Measurements from ENCODE around the gene COL6A1. TPM values are rescaled to one million over a fixed set of nuclear protein-coding genes. Genes with fewer than 3 reads are reported as not detected.

Gene COL6A1
- total RNA-seq, 1 experiment from 2014 or later: 87.5 TPM

GRCh38 chr21:46051379-46051770, 69.8 kb downstream of the COL6A1 start (continued):
- no peak for TF ChIP-seq POLR2A (IDR thresholded peaks at IDR 0.05; ENCODE audit: borderline replicate concordance, extremely low read depth, insufficient read depth, insufficient read length)
- no peak for TF ChIP-seq CEBPB (IDR thresholded peaks at IDR 0.05; ENCODE audit: low read depth)
- TF ChIP-seq YY1 (IDR thresholded peaks at IDR 0.05; ENCODE audit: extremely low read depth, insufficient replicate concordance, low read depth, low read length): no peak
- no peak for TF ChIP-seq EGR1 (IDR thresholded peaks at IDR 0.05; ENCODE audit: low read depth)
- no peak for TF ChIP-seq TCF7L2 (IDR thresholded peaks at IDR 0.05; ENCODE audit: borderline replicate concordance, extremely low read depth, insufficient read depth, insufficient read length)

DNA sequence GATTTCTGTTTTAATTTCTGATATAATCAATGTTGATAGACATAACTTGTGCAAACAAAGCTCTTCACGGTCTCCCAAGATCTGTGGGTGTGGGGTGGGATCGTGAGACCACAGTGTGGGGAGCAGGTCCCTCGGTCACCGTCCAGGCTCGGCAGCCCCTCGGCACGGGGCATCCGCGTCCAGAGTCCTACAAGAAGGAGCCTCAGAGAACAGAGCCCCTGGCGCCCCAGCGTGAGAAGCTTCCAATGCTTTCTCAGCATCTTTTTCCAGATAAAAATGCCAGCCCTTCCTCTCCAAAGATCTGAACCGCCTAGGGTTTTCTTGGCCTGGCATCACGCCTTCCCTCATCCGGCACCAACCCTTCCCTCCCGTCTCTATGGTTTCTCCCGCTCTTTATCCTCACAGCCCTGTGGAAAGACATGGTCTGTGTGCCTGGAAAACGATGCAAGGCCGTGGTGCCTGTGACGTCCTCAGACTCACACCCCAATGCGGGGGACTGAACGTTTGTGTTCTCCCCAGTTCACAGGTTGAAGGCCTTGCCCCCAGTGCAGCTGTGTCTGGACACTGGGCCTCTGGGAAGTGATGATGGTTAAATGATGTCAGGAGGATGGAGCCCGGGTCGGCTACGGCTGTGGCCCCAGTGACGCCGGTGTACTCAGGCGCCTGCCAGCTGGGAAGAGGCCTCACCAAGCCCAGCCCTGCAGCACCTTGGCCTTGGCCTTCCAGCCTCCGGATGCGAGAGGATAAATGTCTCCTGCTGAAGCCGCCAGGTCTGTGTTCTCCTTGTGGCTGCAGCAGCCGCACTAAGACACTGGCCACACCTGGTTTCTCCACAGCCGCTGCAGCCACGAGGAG, 70.5 kb downstream of the COL6A1 start:
- Histone ChIP-seq H3K27ac (ENCODE audit: low read depth, low read length) (no peak overlapping the region), H3K4me3 (replicated peaks in 1 of 2; ENCODE audit: low read depth in 1 of 2, low read length in 2 of 2) (no peak overlapping the region), H3K9me2 (ENCODE audit: insufficient read depth) (no peaks in the 10 kb centered on the region), H3K4me1 (ENCODE audit: control insufficient read depth in 1 of 2, insufficient read depth in 2 of 2, low read length in 2 of 2) (peaks cover 0 to 17% of the 10 kb centered on the region in 2 experiments; a peak in 2 of 4 replicates), H3K9ac (ENCODE audit: low read length) (no peak overlapping the region), H3K27me3 (ENCODE audit: insufficient read depth, low read length) (no peaks in the 10 kb centered on the region; the same call in 1 of the 2 replicates), H3K9me3 (ENCODE audit: control insufficient read depth in 1 of 2, insufficient read depth in 1 of 2, low read depth in 1 of 2, low read length in 2 of 2) (no peaks in the 10 kb centered on the region), H2AFZ (ENCODE audit: low read depth, low read length, poor library complexity, severe bottlenecking) (no peak overlapping the region), H4K20me1 (ENCODE audit: insufficient read depth) (no peaks in the 10 kb centered on the region), H3K79me2 (ENCODE audit: insufficient read depth, low read length) (no peaks in the 10 kb centered on the region), H3K36me3 (ENCODE audit: control insufficient read depth in 1 of 2, insufficient read depth in 2 of 2, low read length in 2 of 2) (no peaks in the 10 kb centered on the region), H3K4me2 (ENCODE audit: low read length) (no peak overlapping the region)
- ChIA-PET CTCF (no interaction called here), POLR2A (no interaction called here), RAD21 (ENCODE audit: low non-redundant PET in 1 of 2, low total read pairs in 2 of 2, uncharacterized antibody in 2 of 2, unreplicated experiment in 2 of 2) (no interaction called here)
- intact Hi-C loops (cut with micrococcal nuclease): no loop called here
- no peak for ATAC-seq
- BruUV-seq (replicated peaks): no TSS peak
- TF ChIP-seq SIN3A (IDR thresholded peaks at IDR 0.05; ENCODE audit: low read depth): no peak
- DNase-seq (ENCODE audit: low read depth, low spot score): no peak
